ENCODE data around the gene NPAS3. TPM values are rescaled to one million over a fixed set of nuclear protein-coding genes. Genes with fewer than 3 reads are reported as not detected.

The NPAS3 gene
- total RNA-seq, 2 experiments from 2014 or later = not detected

GRCh38 chr14:32984241-32984930 lies 45.7 kb downstream of the NPAS3 start:
- BruUV-seq (replicated peaks) = no TSS peak
- ChIA-PET POLR2A (interaction anchor here (1.4 kb wide), 1 partner anchor 10 kb away, joined by 5 read pairs; no protein-coding TSS in a partner anchor), CTCF (ENCODE audit: unreplicated experiment) (no interaction called here)

GRCh38 chr14:32985866-32986265 lies 47.2 kb downstream of the NPAS3 start:
- Histone ChIP-seq H2AFZ (ENCODE audit: low read length) (peak overlapping the region; percentile 72), H4K20me1 (ENCODE audit: insufficient read depth, low read length) (no peaks in the 10 kb centered on the region), H3K9me3 (ENCODE audit: low read length) (no peaks in the 10 kb centered on the region), H3K4me2 (ENCODE audit: low read length) (no peak overlapping the region), H3K9me2 (ENCODE audit: insufficient read depth, low read length) (no peaks in the 10 kb centered on the region), H3K27ac (ENCODE audit: low read depth, low read length, poor library complexity, severe bottlenecking) (no peak overlapping the region), H3K4me1 (ENCODE audit: insufficient read depth, low read length, poor library complexity, severe bottlenecking) (peaks cover 57% of the 10 kb centered on the region), H3K4me3 (ENCODE audit: low read depth, low read length, poor library complexity, severe bottlenecking) (no peak overlapping the region), H3K36me3 (ENCODE audit: insufficient read depth, low read length) (no peaks in the 10 kb centered on the region), H3K79me2 (ENCODE audit: insufficient read depth, low read depth, low read length) (no peaks in the 10 kb centered on the region)
- intact Hi-C loops (cut with micrococcal nuclease; ENCODE audit: unreplicated experiment) = loop anchor here (10.0 kb wide), 1 partner anchor 179 kb away; no protein-coding TSS in a partner anchor
- no peak for DNase-seq (ENCODE audit: low spot score)
- ChIA-PET POLR2A (no interaction called here), CTCF (ENCODE audit: unreplicated experiment) (no interaction called here)
- TF ChIP-seq CTCF (conservative IDR thresholded peaks at IDR 0.05; ENCODE audit: low read length) = no peak
- no peak for TF ChIP-seq EZH2phosphoT487 (IDR thresholded peaks at IDR 0.05; ENCODE audit: borderline replicate concordance, low read depth, low read length)
- no TSS peak for BruUV-seq (replicated peaks)

More at GRCh38 chr14:32984241-32984930, 45.7 kb downstream of the NPAS3 start:
- peaks cover 60% of the 10 kb centered on the region for H3K4me1 ChIP-seq (ENCODE audit: insufficient read depth, low read length, poor library complexity, severe bottlenecking)
- H2AFZ ChIP-seq (ENCODE audit: low read length) = peak overlapping the region; percentile 41; the same call in 1 of the 2 replicates
- intact Hi-C loops (cut with micrococcal nuclease; ENCODE audit: unreplicated experiment) = loop anchor here (10.0 kb wide), 1 partner anchor 180 kb away; no protein-coding TSS in a partner anchor
- DNase-seq (ENCODE audit: low spot score) = no peak
- peak overlapping the region; percentile 7 for H3K27ac ChIP-seq (ENCODE audit: low read depth, low read length, poor library complexity, severe bottlenecking)
- TF ChIP-seq CTCF (conservative IDR thresholded peaks at IDR 0.05; ENCODE audit: low read length) (no peak), EZH2phosphoT487 (IDR thresholded peaks at IDR 0.05; ENCODE audit: borderline replicate concordance, low read depth, low read length) (no peak)
- H3K36me3 ChIP-seq (ENCODE audit: insufficient read depth, low read length) = peaks cover 4% of the 10 kb centered on the region; the same call in 1 of the 2 replicates
- no peak overlapping the region for H3K4me3 ChIP-seq (ENCODE audit: low read depth, low read length, poor library complexity, severe bottlenecking)
- H3K9me3 ChIP-seq (ENCODE audit: low read length) = no peaks in the 10 kb centered on the region
- peaks cover 10% of the 10 kb centered on the region for H3K79me2 ChIP-seq (ENCODE audit: insufficient read depth, low read depth, low read length)
- no peaks in the 10 kb centered on the region for H4K20me1 ChIP-seq (ENCODE audit: insufficient read depth, low read length)
- no peaks in the 10 kb centered on the region for H3K9me2 ChIP-seq (ENCODE audit: insufficient read depth, low read length)
- H3K4me2 ChIP-seq (ENCODE audit: low read length) = no peak overlapping the region
